HG03066 (cell line): ENCODE measurements around the gene BDH1.

Source experiments
- ATAC-seq: cut with Tn5 transposase; IDR thresholded peaks from one replicate; pipeline ENCODE4 v1.9.1; 2021; ENCODE audit warnings: low read depth; ENCODE audit not compliant: unreplicated experiment

The BDH1 gene

GRCh38 chr3:197552198-197552597 lies 3.6 kb downstream of the BDH1 start:
- ATAC-seq: no peak

- ATAC-seq: no peak
Observed at GRCh38 chr3:197550489-197550888, 5.3 kb downstream of the BDH1 start.

- no peak for ATAC-seq
Observed at GRCh38 chr3:197549261-197549885, 6.4 kb downstream of the BDH1 start.

GRCh38 chr3:197547306-197548011 lies 8.3 kb downstream of the BDH1 start:
- ATAC-seq: no peak

GRCh38 chr3:197546307-197547085 lies 9.3 kb downstream of the BDH1 start:
- ATAC-seq: no peak

GRCh38 chr3:197545571-197545970 lies 10.2 kb downstream of the BDH1 start:
- ATAC-seq: no peak

- ATAC-seq: no peak
Observed at GRCh38 chr3:197545101-197545500, 10.7 kb downstream of the BDH1 start.

GRCh38 chr3:197542741-197543454 lies 12.9 kb downstream of the BDH1 start:
- ATAC-seq: no peak

- ATAC-seq: no peak
Observed at GRCh38 chr3:197541756-197542539, 13.8 kb downstream of the BDH1 start.

GRCh38 chr3:197540961-197541377 lies 14.8 kb downstream of the BDH1 start:
- no peak for ATAC-seq

GRCh38 chr3:197539651-197540051 lies 16.1 kb downstream of the BDH1 start:
- no peak for ATAC-seq

- no peak for ATAC-seq
Observed at GRCh38 chr3:197533927-197534725, 21.6 kb downstream of the BDH1 start.

GRCh38 chr3:197533396-197533795 lies 22.4 kb downstream of the BDH1 start:
- no peak for ATAC-seq

- no peak for ATAC-seq
Observed at GRCh38 chr3:197532388-197532787, 23.4 kb downstream of the BDH1 start.

GRCh38 chr3:197528190-197528589 lies 27.6 kb downstream of the BDH1 start:
- no peak for ATAC-seq

GRCh38 chr3:197527569-197527968 lies 28.2 kb downstream of the BDH1 start:
- ATAC-seq: no peak

GRCh38 chr3:197525706-197526105 lies 30.1 kb downstream of the BDH1 start:
- no peak for ATAC-seq

- no peak for ATAC-seq
Observed at GRCh38 chr3:197524128-197524527, 31.6 kb downstream of the BDH1 start.

GRCh38 chr3:197523526-197523925 lies 32.2 kb downstream of the BDH1 start:
- no peak for ATAC-seq
